ENCODE measurements around the gene FOSL2.
A peak's percentile ranks its signal among the peaks of the same experiment; 100 is the strongest.
"Not testable (repeated sequence)": the region's sequence is repeated elsewhere in the genome, so short reads cannot be mapped to it uniquely, and the experiment has no call there.

Gene FOSL2

GRCh38 chr2:28363686-28364280 is 28.9 kb upstream of the FOSL2 start:
- peak overlapping the region; percentile 84 for H3K27ac Mint-ChIP-seq
- no peaks in the 10 kb centered on the region for H3K9me3 Mint-ChIP-seq
- no peak overlapping the region for H3K4me3 Mint-ChIP-seq
- H3K4me1 Mint-ChIP-seq = peaks cover 28% of the 10 kb centered on the region
- H3K27me3 Mint-ChIP-seq = peaks cover 35% of the 10 kb centered on the region
- no peak for ATAC-seq
- no peaks in the 10 kb centered on the region for H3K36me3 Mint-ChIP-seq

DNA sequence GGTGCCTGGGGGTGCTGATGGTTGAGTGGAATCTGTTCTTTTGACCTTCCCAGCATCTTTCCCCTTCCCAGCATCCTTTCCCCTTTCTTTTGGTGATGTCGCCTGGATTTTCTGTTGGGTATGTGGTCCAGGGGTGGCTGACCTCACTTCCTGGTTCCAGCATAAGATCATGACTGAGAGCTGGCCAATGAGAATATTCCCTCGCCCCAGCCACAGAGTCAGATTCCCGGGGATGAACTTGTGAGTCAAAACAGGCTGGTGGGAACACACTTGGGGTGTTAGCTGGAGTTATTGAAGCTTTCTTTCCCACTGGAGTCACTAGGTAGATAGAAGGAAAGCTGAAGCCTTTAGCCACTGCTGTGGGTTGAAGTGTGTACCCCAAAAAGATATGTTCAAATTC is 28.0 kb upstream of the FOSL2 start:
- Mint-ChIP-seq H3K27me3 (peaks cover 35% of the 10 kb centered on the region), H3K4me1 (peaks cover 20% of the 10 kb centered on the region), H3K27ac (no peak overlapping the region), H3K4me3 (no peak overlapping the region), H3K36me3 (no peaks in the 10 kb centered on the region), H3K9me3 (no peaks in the 10 kb centered on the region)
- no peak for ATAC-seq

- Mint-ChIP-seq H3K27ac (no peak overlapping the region), H3K9me3 (no peaks in the 10 kb centered on the region), H3K27me3 (peaks cover 37% of the 10 kb centered on the region), H3K36me3 (no peaks in the 10 kb centered on the region), H3K4me1 (peaks cover 15% of the 10 kb centered on the region), H3K4me3 (no peak overlapping the region)
- no peak for ATAC-seq
Observed at GRCh38 chr2:28365158-28365557, 27.5 kb upstream of the FOSL2 start.

- Mint-ChIP-seq H3K4me3 (no peak overlapping the region), H3K9me3 (no peaks in the 10 kb centered on the region), H3K27me3 (peaks cover 46% of the 10 kb centered on the region), H3K27ac (no peak overlapping the region), H3K36me3 (no peaks in the 10 kb centered on the region), H3K4me1 (peaks cover 13% of the 10 kb centered on the region)
- no peak for ATAC-seq
Observed at GRCh38 chr2:28366149-28366495, 26.5 kb upstream of the FOSL2 start.

DNA sequence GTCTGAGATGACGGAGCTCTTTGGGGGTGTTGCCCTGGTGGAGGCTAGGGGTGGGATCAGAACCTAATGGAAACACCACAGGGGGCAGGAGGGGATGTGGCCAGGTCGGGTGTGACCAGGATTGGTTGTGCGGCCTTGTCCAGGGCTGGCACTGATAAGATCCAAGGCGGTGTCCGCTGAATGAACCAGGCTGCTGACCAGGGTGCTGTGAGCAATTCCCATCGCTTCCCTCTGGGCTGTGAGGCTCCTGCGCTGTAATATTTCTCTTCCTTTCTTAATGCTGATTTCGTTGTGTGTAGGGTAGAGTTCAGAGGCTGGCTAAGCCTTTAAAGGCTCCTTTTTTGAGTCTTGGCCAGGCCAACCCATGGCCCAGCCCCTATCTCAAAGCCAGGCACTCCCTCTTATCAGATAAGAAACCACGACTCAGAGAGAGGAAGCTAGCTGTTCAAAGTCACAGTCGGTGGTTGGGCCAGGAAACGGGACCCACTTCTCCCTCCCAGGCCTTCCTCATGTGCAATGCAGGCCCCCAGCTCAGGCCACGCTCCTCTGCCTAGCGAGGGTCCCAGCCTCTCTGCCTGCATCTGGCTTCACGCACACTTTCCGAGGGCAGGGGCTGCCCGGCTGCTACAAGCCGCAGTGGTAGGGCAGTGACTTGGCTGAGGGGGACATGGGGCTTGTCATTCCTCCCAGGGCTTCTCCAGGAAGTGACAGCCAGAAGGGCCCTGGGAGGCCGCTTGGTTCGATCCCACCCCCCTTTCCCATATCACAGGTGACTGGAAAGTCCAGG is 26.0 kb upstream of the FOSL2 start:
- no peaks in the 10 kb centered on the region for H3K36me3 Mint-ChIP-seq
- H3K4me1 Mint-ChIP-seq = peaks cover 13% of the 10 kb centered on the region
- no peaks in the 10 kb centered on the region for H3K9me3 Mint-ChIP-seq
- H3K4me3 Mint-ChIP-seq = no peak overlapping the region
- peaks cover 47% of the 10 kb centered on the region for H3K27me3 Mint-ChIP-seq
- peak; percentile 57 for ATAC-seq
- H3K27ac Mint-ChIP-seq = no peak overlapping the region

DNA sequence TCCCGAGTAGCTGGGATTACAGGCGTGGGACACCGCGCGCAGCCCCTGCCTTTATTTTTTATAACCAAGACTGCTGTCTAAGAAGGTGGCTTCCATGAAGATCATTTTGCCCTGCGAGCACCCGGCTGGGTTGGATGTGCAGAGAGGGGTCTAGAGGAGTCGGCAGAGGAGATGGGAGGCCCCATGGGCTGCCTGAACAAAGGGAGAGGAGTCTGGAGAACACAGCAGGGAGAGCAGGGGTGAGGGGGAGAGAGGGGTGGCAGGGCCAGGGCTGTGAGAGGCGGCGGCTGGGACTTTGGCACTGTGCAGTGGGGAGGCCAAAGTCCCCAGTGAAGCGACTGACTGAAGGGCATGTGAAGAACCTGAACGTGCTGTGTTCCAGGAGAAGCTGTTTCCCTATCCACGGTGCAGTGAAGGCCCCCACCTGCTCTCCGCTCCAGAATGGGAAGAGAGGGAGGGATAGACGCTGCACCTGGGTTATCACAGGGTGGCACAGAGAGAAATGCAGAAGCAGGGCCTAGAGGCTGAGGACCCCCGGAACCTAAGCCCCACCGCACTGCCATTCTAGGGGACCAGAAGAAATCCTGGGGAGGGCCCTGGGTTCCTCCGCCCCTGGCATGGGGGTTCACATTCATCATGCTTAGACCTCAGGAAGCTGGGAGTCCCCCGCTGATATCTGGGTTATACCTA is 24.8 kb upstream of the FOSL2 start:
- Mint-ChIP-seq H3K9me3 (no peaks in the 10 kb centered on the region), H3K27ac (no peak overlapping the region), H3K36me3 (no peaks in the 10 kb centered on the region), H3K4me3 (no peak overlapping the region), H3K4me1 (peaks cover 8% of the 10 kb centered on the region), H3K27me3 (peaks cover 37% of the 10 kb centered on the region)
- no peak for ATAC-seq

DNA sequence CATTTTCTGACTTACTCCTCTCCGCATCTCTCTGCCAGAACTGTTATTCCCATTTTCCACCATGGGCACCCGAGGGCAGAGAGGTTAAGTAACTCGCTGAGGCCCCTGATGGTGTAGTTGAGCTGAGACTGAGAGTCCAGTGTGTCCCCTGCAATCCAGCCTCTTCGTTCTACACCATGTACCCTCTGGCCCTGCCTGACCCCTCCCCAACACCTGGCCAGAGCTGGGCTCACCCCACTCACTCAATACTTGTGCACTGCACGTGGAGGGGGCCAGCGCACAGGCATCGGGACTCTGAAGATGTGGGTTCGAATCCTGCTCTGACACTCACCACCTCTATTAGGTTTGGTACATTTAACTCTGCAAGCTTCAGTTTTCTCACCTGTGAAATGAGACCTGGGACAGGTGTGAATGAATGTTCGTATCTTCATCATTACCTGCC is 24.3 kb upstream of the FOSL2 start:
- H3K4me3 Mint-ChIP-seq = no peak overlapping the region
- no peaks in the 10 kb centered on the region for H3K36me3 Mint-ChIP-seq
- H3K9me3 Mint-ChIP-seq = no peaks in the 10 kb centered on the region
- H3K27ac Mint-ChIP-seq = no peak overlapping the region
- peaks cover 31% of the 10 kb centered on the region for H3K27me3 Mint-ChIP-seq
- ATAC-seq = no peak
- peaks cover 8% of the 10 kb centered on the region for H3K4me1 Mint-ChIP-seq

- Mint-ChIP-seq H3K27me3 (peaks cover 22% of the 10 kb centered on the region), H3K9me3 (no peaks in the 10 kb centered on the region), H3K4me3 (no peak overlapping the region), H3K36me3 (no peaks in the 10 kb centered on the region), H3K4me1 (peaks cover 8% of the 10 kb centered on the region), H3K27ac (no peak overlapping the region)
- ATAC-seq = no peak
Observed at GRCh38 chr2:28369358-28369757, 23.3 kb upstream of the FOSL2 start.

DNA sequence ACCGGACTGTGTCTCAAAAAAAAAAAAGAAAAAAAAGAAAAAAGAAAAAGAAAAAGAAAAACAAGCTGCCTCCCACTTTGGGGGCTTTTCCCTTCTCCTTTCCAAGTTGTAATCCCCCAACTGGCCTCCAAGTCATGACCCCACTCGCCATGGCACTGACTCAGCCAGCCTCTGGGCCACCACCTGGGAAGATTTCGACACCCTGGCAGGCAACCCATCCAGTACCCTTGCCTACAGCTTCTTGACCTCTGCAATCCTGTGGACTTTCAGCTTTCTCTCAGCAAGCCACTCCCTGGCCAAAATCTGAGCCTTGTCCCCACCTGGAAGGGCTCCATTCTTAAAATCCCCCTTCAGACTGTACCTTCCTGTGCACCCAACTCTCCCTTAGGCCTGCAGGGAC is 22.3 kb upstream of the FOSL2 start:
- Mint-ChIP-seq H3K36me3 (no peaks in the 10 kb centered on the region), H3K4me1 (peaks cover 8% of the 10 kb centered on the region), H3K27me3 (peaks cover 17% of the 10 kb centered on the region), H3K27ac (no peak overlapping the region), H3K9me3 (no peaks in the 10 kb centered on the region), H3K4me3 (no peak overlapping the region)
- no peak for ATAC-seq

DNA sequence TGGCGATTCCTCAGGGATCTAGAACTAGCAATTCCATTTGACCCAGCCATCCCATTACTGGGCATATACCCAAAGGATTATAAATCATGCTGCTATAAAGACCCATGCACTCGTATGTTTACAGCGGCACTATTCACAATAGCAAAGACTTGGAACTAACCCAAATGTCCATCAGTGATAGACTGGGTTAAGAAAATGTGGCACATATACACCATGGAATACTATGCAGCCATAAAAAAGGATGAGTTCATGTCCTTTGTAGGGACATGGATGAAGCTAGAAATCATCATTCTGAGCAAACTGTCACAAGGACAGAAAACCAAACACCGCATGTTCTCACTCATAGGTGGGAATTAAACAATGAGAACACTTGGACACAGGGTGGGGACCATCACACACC is 20.9 kb upstream of the FOSL2 start:
- H3K9me3 Mint-ChIP-seq, H3K4me3 Mint-ChIP-seq, ATAC-seq, H3K27ac Mint-ChIP-seq, H3K4me1 Mint-ChIP-seq, H3K36me3 Mint-ChIP-seq: not testable (repeated sequence)
- H3K27me3 Mint-ChIP-seq = peaks cover 17% of the 10 kb centered on the region

- Mint-ChIP-seq H3K4me3 (no peak overlapping the region), H3K4me1 (peaks cover 2% of the 10 kb centered on the region), H3K27me3 (peaks cover 12% of the 10 kb centered on the region), H3K36me3 (no peaks in the 10 kb centered on the region), H3K9me3 (no peaks in the 10 kb centered on the region), H3K27ac (no peak overlapping the region)
- no peak for ATAC-seq
Observed at GRCh38 chr2:28373854-28374253, 18.8 kb upstream of the FOSL2 start.

DNA sequence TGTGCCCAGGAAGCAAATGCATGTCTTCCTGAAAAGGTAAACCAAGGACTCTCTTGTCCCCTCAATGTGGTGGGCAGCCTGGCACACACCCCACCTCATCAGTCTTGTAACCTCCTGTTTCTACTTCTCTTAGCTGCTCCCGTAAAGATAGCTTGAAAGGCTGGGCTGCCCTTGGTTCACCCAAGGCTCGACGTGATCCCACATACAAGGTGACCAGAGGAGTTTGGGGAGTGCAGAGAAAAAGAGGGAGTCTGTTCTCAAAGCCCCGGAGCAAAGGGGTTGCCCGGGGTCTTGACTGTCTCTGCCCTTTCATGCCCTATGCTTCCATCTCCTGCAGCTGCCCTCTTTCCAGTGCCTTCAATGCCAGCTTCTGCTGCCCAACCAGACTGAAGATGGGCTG is 18.3 kb upstream of the FOSL2 start:
- peaks cover 7% of the 10 kb centered on the region for H3K4me1 Mint-ChIP-seq
- H3K27me3 Mint-ChIP-seq = peaks cover 12% of the 10 kb centered on the region
- H3K9me3 Mint-ChIP-seq = no peaks in the 10 kb centered on the region
- H3K27ac Mint-ChIP-seq = no peak overlapping the region
- no peak for ATAC-seq
- no peak overlapping the region for H3K4me3 Mint-ChIP-seq
- no peaks in the 10 kb centered on the region for H3K36me3 Mint-ChIP-seq

GRCh38 chr2:28375236-28375635 is 17.4 kb upstream of the FOSL2 start:
- Mint-ChIP-seq H3K4me3 (no peak overlapping the region), H3K9me3 (no peaks in the 10 kb centered on the region), H3K4me1 (peaks cover 9% of the 10 kb centered on the region), H3K27ac (no peak overlapping the region), H3K27me3 (peaks cover 10% of the 10 kb centered on the region), H3K36me3 (no peaks in the 10 kb centered on the region)
- no peak for ATAC-seq

DNA sequence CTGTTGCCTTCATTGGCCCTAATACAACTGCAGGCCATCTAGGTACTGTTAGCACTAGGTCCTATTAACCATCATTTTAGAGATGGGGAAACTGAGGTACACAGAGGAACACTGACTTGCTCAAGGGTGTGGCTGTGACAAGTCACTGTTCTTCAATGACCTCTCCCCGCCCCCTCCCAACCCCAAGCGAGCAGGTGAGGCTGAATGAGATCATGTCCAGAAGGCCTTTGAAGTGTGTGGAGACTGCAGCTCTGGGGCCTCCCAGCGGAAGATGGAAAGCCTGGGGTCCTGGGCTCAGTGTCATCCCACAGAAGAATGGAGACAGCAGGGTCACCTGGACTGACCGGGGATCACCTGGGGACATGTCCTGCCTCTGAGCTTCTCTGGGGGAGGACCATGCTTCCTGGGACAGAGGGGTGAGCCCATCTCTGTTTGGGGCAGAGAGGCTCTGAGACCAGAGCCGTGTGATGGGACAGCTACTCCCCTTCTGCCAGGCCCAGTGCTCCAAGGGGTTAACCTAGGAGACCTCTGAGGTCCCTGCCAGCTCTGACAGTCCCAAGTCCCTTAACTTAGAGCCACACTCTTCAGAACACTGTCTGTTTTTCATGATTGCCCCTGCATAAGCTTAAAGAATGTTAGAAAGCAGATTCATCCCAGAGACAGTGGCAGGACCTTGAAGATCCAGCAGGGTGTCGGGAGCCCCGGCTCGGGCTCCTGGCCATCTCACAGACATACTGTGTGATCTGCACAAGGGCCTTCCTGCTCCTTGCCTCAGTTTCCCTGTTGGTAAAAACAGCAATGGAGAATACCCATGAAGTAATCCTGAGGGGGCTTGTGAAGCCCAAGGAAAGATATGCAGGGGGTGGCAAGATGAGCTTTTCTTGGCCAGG is 16.7 kb upstream of the FOSL2 start:
- no peaks in the 10 kb centered on the region for H3K36me3 Mint-ChIP-seq
- peaks cover 2% of the 10 kb centered on the region for H3K27me3 Mint-ChIP-seq
- peaks cover 9% of the 10 kb centered on the region for H3K4me1 Mint-ChIP-seq
- no peak for ATAC-seq
- no peaks in the 10 kb centered on the region for H3K9me3 Mint-ChIP-seq
- no peak overlapping the region for H3K27ac Mint-ChIP-seq
- H3K4me3 Mint-ChIP-seq = no peak overlapping the region

GRCh38 chr2:28377195-28377816 is 15.4 kb upstream of the FOSL2 start:
- Mint-ChIP-seq H3K27me3 (no peaks in the 10 kb centered on the region), H3K36me3 (no peaks in the 10 kb centered on the region), H3K4me3 (no peak overlapping the region), H3K4me1 (peaks cover 9% of the 10 kb centered on the region), H3K9me3 (no peaks in the 10 kb centered on the region), H3K27ac (no peak overlapping the region)
- ATAC-seq = peak; percentile 19

Measured in stimulated activated memory B cell treated with anti-CD40 and anti-IgM and Interleukin-4, amounts not matched to agents 10 μg/mL and 1 μg/mL and 100 μg/mL, for 72 hours (primary cell).